HepG2 (cell line): ENCODE measurements around the gene CARMIL3. TPM values are rescaled to one million over a fixed set of nuclear protein-coding genes. Genes with fewer than 3 reads are reported as not detected.

Source experiments
- CBX2 ChIP-seq, 2 experiments: fragments of 200-600 bp in 1 of 2; sonication (generic); formaldehyde crosslinking in 1 of 2; IDR thresholded peaks; 2 replicates each; pipeline versions ENCODE4 v1.7.0 to v1.8.1; 2018 to 2022; ENCODE audit warnings: low read depth in 2 of 2, low read length in 1 of 2, mild to moderate bottlenecking in 1 of 2, missing genetic modification reagents in 1 of 2
- DZIP1 ChIP-seq: sonication (generic); formaldehyde crosslinking; IDR thresholded peaks from 2 replicates; pipeline ENCODE4 v1.5.0; 2020; ENCODE audit warnings: mild to moderate bottlenecking, missing genetic modification reagents
- NPAS2 ChIP-seq: sonication (generic); formaldehyde crosslinking; IDR thresholded peaks from 2 replicates; pipeline ENCODE4 v1.8.0; 2022; ENCODE audit warnings: mild to moderate bottlenecking, missing genetic modification reagents, borderline replicate concordance
- SMC3 ChIP-seq: IDR thresholded peaks from 2 replicates; pipeline ENCODE4 v1.6.1; 2011; ENCODE audit warnings: low read length, improper control_type of control experiment
- SNAPC2 ChIP-seq: sonication (generic); formaldehyde crosslinking; IDR thresholded peaks from 2 replicates; pipeline ENCODE4 v1.8.1; 2022; ENCODE audit warnings: mild to moderate bottlenecking, missing genetic modification reagents
- SP5 ChIP-seq: IDR thresholded peaks from 2 replicates; pipeline ENCODE4 v1.6.1; 2016; ENCODE audit warnings: low read depth, borderline replicate concordance
- STAT5B ChIP-seq: sonication (generic); formaldehyde crosslinking; IDR thresholded peaks from 2 replicates; pipeline ENCODE4 v1.4.0; 2020; ENCODE audit warnings: missing genetic modification reagents
- TARDBP ChIP-seq: sonication (generic); formaldehyde crosslinking; IDR thresholded peaks from 2 replicates; pipeline ENCODE4 v1.8.0; 2022; ENCODE audit warnings: mild to moderate bottlenecking, missing genetic modification reagents
- ZFP37 ChIP-seq: sonication (generic); formaldehyde crosslinking; IDR thresholded peaks from 2 replicates; pipeline ENCODE4 v1.4.0; 2020; ENCODE audit warnings: missing genetic modification reagents, borderline replicate concordance
- ZFYVE20 ChIP-seq: sonication (generic); formaldehyde crosslinking; IDR thresholded peaks from 2 replicates; pipeline ENCODE4 v1.8.0; 2023; ENCODE audit warnings: low read depth, mild to moderate bottlenecking, moderate library complexity, missing genetic modification reagents, borderline replicate concordance
- ZNF10 ChIP-seq: sonication (generic); formaldehyde crosslinking; IDR thresholded peaks from 2 replicates; pipeline ENCODE4 v1.4.0; 2020; ENCODE audit warnings: mild to moderate bottlenecking, low read depth, missing genetic modification reagents, borderline replicate concordance
- ZNF264 ChIP-seq: sonication (generic); formaldehyde crosslinking; IDR thresholded peaks from 2 replicates; pipeline ENCODE4 v1.4.0; 2020; ENCODE audit warnings: missing genetic modification reagents
- ZNF317 ChIP-seq: sonication (generic); formaldehyde crosslinking; IDR thresholded peaks from 2 replicates; pipeline ENCODE4 v1.5.0; 2020; ENCODE audit warnings: mild to moderate bottlenecking, missing genetic modification reagents
- ZNF574 ChIP-seq: sonication (generic); formaldehyde crosslinking; IDR thresholded peaks from 2 replicates; pipeline ENCODE4 v1.4.0; 2020; ENCODE audit warnings: missing genetic modification reagents
- ZSCAN22 ChIP-seq: sonication (generic); formaldehyde crosslinking; IDR thresholded peaks from 2 replicates; pipeline ENCODE4 v1.4.0; 2020; ENCODE audit warnings: mild to moderate bottlenecking, missing genetic modification reagents
- polyA plus RNA-seq, 8 experiments: library from polyadenylated mRNA; depleted of rRNA in 3 of 8; stranded (reverse) in 7 of 8; unstranded in 1 of 8; fragments of >200 nt; fragmentation: Illumina TruSeq in 4 of 8; extraction: Trizol in 4 of 8; gene quantifications; 2 replicates each; pipeline versions ENCODE4 v1.2.1 to v1.2.3, GENCODE V29; 2011 to 2016; ENCODE audit warnings: low read depth in 4 of 8, missing spikeins in 1 of 8, mixed read lengths in 1 of 8; ENCODE audit not compliant: insufficient read depth in 1 of 8
- total RNA-seq, 5 experiments: library from RNA; depleted of rRNA; stranded (reverse); fragments of >200 nt; fragmentation: Illumina TruSeq; extraction: Trizol; gene quantifications; 2 replicates each; pipeline ENCODE4 v1.2.3, GENCODE V29; 2016; ENCODE audit warnings: low read depth in 1 of 5
- TF ChIP-seq, protein P1 (sequence below): sonication (generic); formaldehyde crosslinking; conservative IDR thresholded peaks from 2 replicates; pipeline ENCODE4 v1.4.0; 2020; ENCODE audit warnings: missing genetic modification reagents
- TF ChIP-seq, protein P2 (sequence below): sonication (generic); formaldehyde crosslinking; IDR thresholded peaks from 2 replicates; pipeline ENCODE4 v1.5.0; 2020; ENCODE audit warnings: missing genetic modification reagents, mild to moderate bottlenecking, borderline replicate concordance
- TF ChIP-seq, protein P3 (sequence below): sonication (generic); formaldehyde crosslinking; IDR thresholded peaks from 2 replicates; pipeline ENCODE4 v1.4.0; 2020; ENCODE audit warnings: mild to moderate bottlenecking, missing genetic modification reagents

CARMIL3 gene
- total and polyA plus RNA-seq, 2 of the 13 experiments (the other 11 are each of a cell fraction or from before 2014, with no cell fraction given) = 0.27 to 0.55 TPM

GRCh38 chr14:24110060-24110459 lies 58.3 kb downstream of the CARMIL3 start (continued):
- TF ChIP-seq, protein P1, sequence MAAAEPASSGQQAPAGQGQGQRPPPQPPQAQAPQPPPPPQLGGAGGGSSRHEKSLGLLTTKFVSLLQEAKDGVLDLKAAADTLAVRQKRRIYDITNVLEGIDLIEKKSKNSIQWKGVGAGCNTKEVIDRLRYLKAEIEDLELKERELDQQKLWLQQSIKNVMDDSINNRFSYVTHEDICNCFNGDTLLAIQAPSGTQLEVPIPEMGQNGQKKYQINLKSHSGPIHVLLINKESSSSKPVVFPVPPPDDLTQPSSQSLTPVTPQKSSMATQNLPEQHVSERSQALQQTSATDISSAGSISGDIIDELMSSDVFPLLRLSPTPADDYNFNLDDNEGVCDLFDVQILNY (CRISPR knock-in tag) = no peak
- TF ChIP-seq, protein P2, sequence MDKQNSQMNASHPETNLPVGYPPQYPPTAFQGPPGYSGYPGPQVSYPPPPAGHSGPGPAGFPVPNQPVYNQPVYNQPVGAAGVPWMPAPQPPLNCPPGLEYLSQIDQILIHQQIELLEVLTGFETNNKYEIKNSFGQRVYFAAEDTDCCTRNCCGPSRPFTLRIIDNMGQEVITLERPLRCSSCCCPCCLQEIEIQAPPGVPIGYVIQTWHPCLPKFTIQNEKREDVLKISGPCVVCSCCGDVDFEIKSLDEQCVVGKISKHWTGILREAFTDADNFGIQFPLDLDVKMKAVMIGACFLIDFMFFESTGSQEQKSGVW (CRISPR knock-in tag) = no peak
- TF ChIP-seq DZIP1 = no peak
- TF ChIP-seq CBX2 (IDR thresholded peaks at IDR 0.05; ENCODE audit: low read depth, low read length) = no peak
- no peak for TF ChIP-seq CBX2 (CRISPR knock-in tag; IDR thresholded peaks at IDR 0.05; ENCODE audit: low read depth)
- no peak for TF ChIP-seq SMC3
- 0 out of 2 replicates have a peak, but pooled peaks have one; percentile 45 for TF ChIP-seq TARDBP (CRISPR knock-in tag)
- no peak for TF ChIP-seq ZNF574 (CRISPR knock-in tag)
- no peak for TF ChIP-seq STAT5B
- no peak for TF ChIP-seq ZNF264 (CRISPR knock-in tag)
- TF ChIP-seq ZFP37 (CRISPR knock-in tag) = no peak
- TF ChIP-seq ZNF317 (CRISPR knock-in tag) = no peak
- TF ChIP-seq ZFYVE20 = no peak
- TF ChIP-seq SNAPC2 (CRISPR knock-in tag) = no peak
- TF ChIP-seq ZNF10 (CRISPR knock-in tag) = no peak
- TF ChIP-seq ZSCAN22 (CRISPR knock-in tag) = no peak
- TF ChIP-seq, protein P3, sequence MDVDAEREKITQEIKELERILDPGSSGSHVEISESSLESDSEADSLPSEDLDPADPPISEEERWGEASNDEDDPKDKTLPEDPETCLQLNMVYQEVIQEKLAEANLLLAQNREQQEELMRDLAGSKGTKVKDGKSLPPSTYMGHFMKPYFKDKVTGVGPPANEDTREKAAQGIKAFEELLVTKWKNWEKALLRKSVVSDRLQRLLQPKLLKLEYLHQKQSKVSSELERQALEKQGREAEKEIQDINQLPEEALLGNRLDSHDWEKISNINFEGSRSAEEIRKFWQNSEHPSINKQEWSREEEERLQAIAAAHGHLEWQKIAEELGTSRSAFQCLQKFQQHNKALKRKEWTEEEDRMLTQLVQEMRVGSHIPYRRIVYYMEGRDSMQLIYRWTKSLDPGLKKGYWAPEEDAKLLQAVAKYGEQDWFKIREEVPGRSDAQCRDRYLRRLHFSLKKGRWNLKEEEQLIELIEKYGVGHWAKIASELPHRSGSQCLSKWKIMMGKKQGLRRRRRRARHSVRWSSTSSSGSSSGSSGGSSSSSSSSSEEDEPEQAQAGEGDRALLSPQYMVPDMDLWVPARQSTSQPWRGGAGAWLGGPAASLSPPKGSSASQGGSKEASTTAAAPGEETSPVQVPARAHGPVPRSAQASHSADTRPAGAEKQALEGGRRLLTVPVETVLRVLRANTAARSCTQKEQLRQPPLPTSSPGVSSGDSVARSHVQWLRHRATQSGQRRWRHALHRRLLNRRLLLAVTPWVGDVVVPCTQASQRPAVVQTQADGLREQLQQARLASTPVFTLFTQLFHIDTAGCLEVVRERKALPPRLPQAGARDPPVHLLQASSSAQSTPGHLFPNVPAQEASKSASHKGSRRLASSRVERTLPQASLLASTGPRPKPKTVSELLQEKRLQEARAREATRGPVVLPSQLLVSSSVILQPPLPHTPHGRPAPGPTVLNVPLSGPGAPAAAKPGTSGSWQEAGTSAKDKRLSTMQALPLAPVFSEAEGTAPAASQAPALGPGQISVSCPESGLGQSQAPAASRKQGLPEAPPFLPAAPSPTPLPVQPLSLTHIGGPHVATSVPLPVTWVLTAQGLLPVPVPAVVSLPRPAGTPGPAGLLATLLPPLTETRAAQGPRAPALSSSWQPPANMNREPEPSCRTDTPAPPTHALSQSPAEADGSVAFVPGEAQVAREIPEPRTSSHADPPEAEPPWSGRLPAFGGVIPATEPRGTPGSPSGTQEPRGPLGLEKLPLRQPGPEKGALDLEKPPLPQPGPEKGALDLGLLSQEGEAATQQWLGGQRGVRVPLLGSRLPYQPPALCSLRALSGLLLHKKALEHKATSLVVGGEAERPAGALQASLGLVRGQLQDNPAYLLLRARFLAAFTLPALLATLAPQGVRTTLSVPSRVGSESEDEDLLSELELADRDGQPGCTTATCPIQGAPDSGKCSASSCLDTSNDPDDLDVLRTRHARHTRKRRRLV = no peak
- TF ChIP-seq SP5 = no peak
- TF ChIP-seq NPAS2 = no peak
